GM23338 (cell line): ENCODE data around the gene DPF3. TPM values are rescaled to one million over a fixed set of nuclear protein-coding genes. Genes with fewer than 3 reads are reported as not detected.

Experiments used
- ATAC-seq: fragments of 200-7000 bp; cut with Tn5 transposase; 3 replicates; pipeline ENCODE4 v1.9.1; 2020
- DNase-seq: peaks from one replicate; pipeline ENCODE4 v3.0.0-alpha.2; 2015; ENCODE audit warnings: low spot score
- H2AFZ ChIP-seq: fragments of 200-600 bp; sonication (generic); 2 replicates; pipeline ENCODE4 v1.8.0; 2016; ENCODE audit warnings: antibody characterized with exemption, mild to moderate bottlenecking, moderate library complexity
- H3F3A ChIP-seq: fragments of 200-600 bp; sonication (generic); replicated peaks from 2 replicates; pipeline ENCODE4 v1.8.0; 2017; ENCODE audit warnings: antibody characterized with exemption, mixed run types, low read depth
- H3K27ac ChIP-seq: fragments of 200-600 bp; sonication (generic); 2 replicates; pipeline ENCODE4 v1.6.1; 2016; ENCODE audit warnings: low read depth
- H3K27me3 ChIP-seq: fragments of 200-600 bp; sonication (generic); 2 replicates; pipeline ENCODE4 v1.8.0; 2016; ENCODE audit warnings: mild to moderate bottlenecking, mixed run types, moderate library complexity; ENCODE audit not compliant: insufficient read depth
- H3K36me3 ChIP-seq: fragments of 200-600 bp; sonication (generic); 2 replicates; pipeline ENCODE4 v1.8.0; 2016; ENCODE audit warnings: mild to moderate bottlenecking; ENCODE audit not compliant: insufficient read depth
- H3K4me1 ChIP-seq: fragments of 200-600 bp; sonication (generic); 2 replicates; pipeline ENCODE4 v1.8.0; 2016; ENCODE audit warnings: mild to moderate bottlenecking, moderate library complexity; ENCODE audit not compliant: insufficient read depth
- H3K4me2 ChIP-seq: fragments of 200-600 bp; sonication (generic); 2 replicates; pipeline ENCODE4 v1.7.1; 2017; ENCODE audit warnings: mixed run types
- H3K4me3 ChIP-seq: fragments of 200-600 bp; sonication (generic); 2 replicates; pipeline ENCODE4 v1.6.1; 2016; ENCODE audit warnings: mixed run types
- H3K79me2 ChIP-seq: fragments of 200-600 bp; sonication (generic); replicated peaks from 2 replicates; pipeline ENCODE4 v1.8.0; 2017; ENCODE audit warnings: mild to moderate bottlenecking; ENCODE audit not compliant: insufficient read depth
- H3K9me2 ChIP-seq: fragments of 200-600 bp; sonication (generic); 2 replicates; pipeline ENCODE4 v1.8.0; 2017; ENCODE audit not compliant: insufficient read depth
- H4K20me1 ChIP-seq: fragments of 200-600 bp; sonication (generic); replicated peaks from 2 replicates; pipeline ENCODE4 v1.8.0; 2017; ENCODE audit warnings: mild to moderate bottlenecking; ENCODE audit not compliant: insufficient read depth
- H3K27ac Mint-ChIP-seq: 2 replicates; pipeline ENCODE4 v1.8.0; 2020; ENCODE audit warnings: inconsistent platforms, mild to moderate bottlenecking, moderate library complexity, mixed read lengths
- H3K27me3 Mint-ChIP-seq: 3 replicates; pipeline ENCODE4 v1.8.0; 2022; ENCODE audit warnings: low read depth, mild to moderate bottlenecking, moderate library complexity, mixed read lengths, inconsistent platforms; ENCODE audit not compliant: insufficient read depth, poor library complexity
- H3K36me3 Mint-ChIP-seq: 3 replicates; pipeline ENCODE4 v1.8.0; 2021; ENCODE audit warnings: low read depth, mild to moderate bottlenecking, inconsistent platforms, moderate library complexity, mixed read lengths
- H3K4me1 Mint-ChIP-seq: 3 replicates; pipeline ENCODE4 v1.8.0; 2020; ENCODE audit warnings: mild to moderate bottlenecking, inconsistent platforms, mixed read lengths
- H3K4me3 Mint-ChIP-seq: 3 replicates; pipeline ENCODE4 v1.8.0; 2021; ENCODE audit warnings: moderate library complexity, mild to moderate bottlenecking, inconsistent platforms, mixed read lengths
- H3K9me3 Mint-ChIP-seq: 3 replicates; pipeline ENCODE4 v1.8.0; 2020; ENCODE audit warnings: moderate library complexity, mild to moderate bottlenecking, inconsistent platforms, mixed read lengths
- CREB1 ChIP-seq: fragments of 250-450 bp; sonication (Bioruptor Pico); IDR thresholded peaks from 2 replicates; pipeline ENCODE4 v1.5.0; 2020; ENCODE audit warnings: low read depth, mild to moderate bottlenecking, moderate library complexity
- EZH2 ChIP-seq: fragments of 200-600 bp; sonication (generic); IDR thresholded peaks from one replicate; pipeline ENCODE4 v1.8.0; 2017; ENCODE audit warnings: antibody characterized with exemption, mild to moderate bottlenecking, low read depth; ENCODE audit not compliant: unreplicated experiment
- JUNB ChIP-seq: IDR thresholded peaks from one replicate; pipeline ENCODE4 v1.6.1; 2016; ENCODE audit warnings: antibody characterized with exemption; ENCODE audit not compliant: unreplicated experiment
- ZNF114 ChIP-seq: fragments of 250-450 bp; sonication (Bioruptor Pico); IDR thresholded peaks from 2 replicates; pipeline ENCODE4 v1.5.0; 2020; ENCODE audit warnings: mild to moderate bottlenecking, moderate library complexity
- polyA plus RNA-seq: library from polyadenylated mRNA; unstranded; fragments of >200 nt; fragmentation: Nextera tagmentation; extraction: Ambion mirVana; gene quantifications from 2 replicates; pipeline ENCODE4 v1.2.1, GENCODE V29; 2016
- total RNA-seq: library from RNA; depleted of rRNA; stranded (reverse); fragments of >200 nt; shearing (Covaris generic); gene quantifications from 2 replicates; pipeline ENCODE4 v1.2.3, GENCODE V29; 2014
- TF ChIP-seq, protein P1 (sequence below): fragments of 250-450 bp; sonication (Bioruptor Pico); IDR thresholded peaks from 2 replicates; pipeline ENCODE4 v1.5.0; 2020; ENCODE audit warnings: mild to moderate bottlenecking, moderate library complexity
- TF ChIP-seq, protein P2 (sequence below): IDR thresholded peaks from one replicate; pipeline ENCODE4 v1.6.1; 2018; ENCODE audit warnings: antibody characterized with exemption; ENCODE audit not compliant: unreplicated experiment
- TF ChIP-seq, protein P3 (sequence below), 2 experiments: fragments of 200-600 bp in 1 of 2; sonication (generic) in 1 of 2; conservative IDR thresholded peaks; 2 replicates each; pipeline versions ENCODE4 v1.5.1 to v1.6.1; 2016 to 2017; ENCODE audit warnings: antibody characterized with exemption in 2 of 2, low read depth in 2 of 2, mild to moderate bottlenecking in 2 of 2, moderate library complexity in 1 of 2
- TF ChIP-seq, protein P4 (sequence below): IDR thresholded peaks from 2 replicates; pipeline ENCODE4 v1.6.1; 2016; ENCODE audit warnings: antibody characterized with exemption

The DPF3 gene
- total and polyA plus RNA-seq, 2 experiments from 2014 or later, result 0.18 to 1.0 TPM

DNA sequence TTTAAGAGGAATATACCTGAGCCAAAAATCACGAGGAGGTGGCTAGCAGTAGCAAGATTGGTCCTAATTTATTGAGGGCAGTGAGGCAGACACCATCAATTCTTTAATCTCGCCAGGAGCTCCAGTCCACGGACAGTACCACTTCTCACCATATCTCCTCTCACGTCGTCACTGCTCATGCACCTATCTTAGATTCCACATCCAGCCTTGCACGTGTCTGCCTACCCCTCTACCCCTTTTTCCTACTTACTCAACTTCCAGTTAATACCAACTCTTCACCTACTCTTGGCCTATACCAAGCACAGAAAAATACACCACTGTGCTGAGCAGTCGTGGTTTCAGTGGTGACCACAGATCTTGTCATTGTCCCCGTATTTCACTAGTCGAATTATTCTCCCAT, 246.1 kb downstream of the DPF3 start (continued):
- TF ChIP-seq, protein P1, sequence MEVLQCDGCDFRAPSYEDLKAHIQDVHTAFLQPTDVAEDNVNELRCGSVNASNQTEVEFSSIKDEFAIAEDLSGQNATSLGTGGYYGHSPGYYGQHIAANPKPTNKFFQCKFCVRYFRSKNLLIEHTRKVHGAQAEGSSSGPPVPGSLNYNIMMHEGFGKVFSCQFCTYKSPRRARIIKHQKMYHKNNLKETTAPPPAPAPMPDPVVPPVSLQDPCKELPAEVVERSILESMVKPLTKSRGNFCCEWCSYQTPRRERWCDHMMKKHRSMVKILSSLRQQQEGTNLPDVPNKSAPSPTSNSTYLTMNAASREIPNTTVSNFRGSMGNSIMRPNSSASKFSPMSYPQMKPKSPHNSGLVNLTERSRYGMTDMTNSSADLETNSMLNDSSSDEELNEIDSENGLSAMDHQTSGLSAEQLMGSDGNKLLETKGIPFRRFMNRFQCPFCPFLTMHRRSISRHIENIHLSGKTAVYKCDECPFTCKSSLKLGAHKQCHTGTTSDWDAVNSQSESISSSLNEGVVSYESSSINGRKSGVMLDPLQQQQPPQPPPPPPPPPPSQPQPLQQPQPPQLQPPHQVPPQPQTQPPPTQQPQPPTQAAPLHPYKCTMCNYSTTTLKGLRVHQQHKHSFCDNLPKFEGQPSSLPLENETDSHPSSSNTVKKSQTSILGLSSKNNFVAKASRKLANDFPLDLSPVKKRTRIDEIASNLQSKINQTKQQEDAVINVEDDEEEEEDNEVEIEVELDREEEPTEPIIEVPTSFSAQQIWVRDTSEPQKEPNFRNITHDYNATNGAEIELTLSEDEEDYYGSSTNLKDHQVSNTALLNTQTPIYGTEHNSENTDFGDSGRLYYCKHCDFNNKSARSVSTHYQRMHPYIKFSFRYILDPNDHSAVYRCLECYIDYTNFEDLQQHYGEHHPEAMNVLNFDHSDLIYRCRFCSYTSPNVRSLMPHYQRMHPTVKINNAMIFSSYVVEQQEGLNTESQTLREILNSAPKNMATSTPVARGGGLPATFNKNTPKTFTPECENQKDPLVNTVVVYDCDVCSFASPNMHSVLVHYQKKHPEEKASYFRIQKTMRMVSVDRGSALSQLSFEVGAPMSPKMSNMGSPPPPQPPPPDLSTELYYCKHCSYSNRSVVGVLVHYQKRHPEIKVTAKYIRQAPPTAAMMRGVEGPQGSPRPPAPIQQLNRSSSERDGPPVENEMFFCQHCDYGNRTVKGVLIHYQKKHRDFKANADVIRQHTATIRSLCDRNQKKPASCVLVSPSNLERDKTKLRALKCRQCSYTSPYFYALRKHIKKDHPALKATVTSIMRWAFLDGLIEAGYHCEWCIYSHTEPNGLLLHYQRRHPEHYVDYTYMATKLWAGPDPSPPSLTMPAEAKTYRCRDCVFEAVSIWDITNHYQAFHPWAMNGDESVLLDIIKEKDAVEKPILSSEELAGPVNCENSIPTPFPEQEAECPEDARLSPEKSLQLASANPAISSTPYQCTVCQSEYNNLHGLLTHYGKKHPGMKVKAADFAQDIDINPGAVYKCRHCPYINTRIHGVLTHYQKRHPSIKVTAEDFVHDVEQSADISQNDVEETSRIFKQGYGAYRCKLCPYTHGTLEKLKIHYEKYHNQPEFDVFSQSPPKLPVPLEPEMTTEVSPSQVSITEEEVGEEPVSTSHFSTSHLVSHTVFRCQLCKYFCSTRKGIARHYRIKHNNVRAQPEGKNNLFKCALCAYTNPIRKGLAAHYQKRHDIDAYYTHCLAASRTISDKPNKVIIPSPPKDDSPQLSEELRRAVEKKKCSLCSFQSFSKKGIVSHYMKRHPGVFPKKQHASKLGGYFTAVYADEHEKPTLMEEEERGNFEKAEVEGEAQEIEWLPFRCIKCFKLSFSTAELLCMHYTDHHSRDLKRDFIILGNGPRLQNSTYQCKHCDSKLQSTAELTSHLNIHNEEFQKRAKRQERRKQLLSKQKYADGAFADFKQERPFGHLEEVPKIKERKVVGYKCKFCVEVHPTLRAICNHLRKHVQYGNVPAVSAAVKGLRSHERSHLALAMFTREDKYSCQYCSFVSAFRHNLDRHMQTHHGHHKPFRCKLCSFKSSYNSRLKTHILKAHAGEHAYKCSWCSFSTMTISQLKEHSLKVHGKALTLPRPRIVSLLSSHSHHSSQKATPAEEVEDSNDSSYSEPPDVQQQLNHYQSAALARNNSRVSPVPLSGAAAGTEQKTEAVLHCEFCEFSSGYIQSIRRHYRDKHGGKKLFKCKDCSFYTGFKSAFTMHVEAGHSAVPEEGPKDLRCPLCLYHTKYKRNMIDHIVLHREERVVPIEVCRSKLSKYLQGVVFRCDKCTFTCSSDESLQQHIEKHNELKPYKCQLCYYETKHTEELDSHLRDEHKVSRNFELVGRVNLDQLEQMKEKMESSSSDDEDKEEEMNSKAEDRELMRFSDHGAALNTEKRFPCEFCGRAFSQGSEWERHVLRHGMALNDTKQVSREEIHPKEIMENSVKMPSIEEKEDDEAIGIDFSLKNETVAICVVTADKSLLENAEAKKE (CRISPR knock-in tag), result no peak
- TF ChIP-seq JUNB, result no peak
- no peak for TF ChIP-seq EZH2
- TF ChIP-seq ZNF114 (CRISPR knock-in tag), result no peak

DNA sequence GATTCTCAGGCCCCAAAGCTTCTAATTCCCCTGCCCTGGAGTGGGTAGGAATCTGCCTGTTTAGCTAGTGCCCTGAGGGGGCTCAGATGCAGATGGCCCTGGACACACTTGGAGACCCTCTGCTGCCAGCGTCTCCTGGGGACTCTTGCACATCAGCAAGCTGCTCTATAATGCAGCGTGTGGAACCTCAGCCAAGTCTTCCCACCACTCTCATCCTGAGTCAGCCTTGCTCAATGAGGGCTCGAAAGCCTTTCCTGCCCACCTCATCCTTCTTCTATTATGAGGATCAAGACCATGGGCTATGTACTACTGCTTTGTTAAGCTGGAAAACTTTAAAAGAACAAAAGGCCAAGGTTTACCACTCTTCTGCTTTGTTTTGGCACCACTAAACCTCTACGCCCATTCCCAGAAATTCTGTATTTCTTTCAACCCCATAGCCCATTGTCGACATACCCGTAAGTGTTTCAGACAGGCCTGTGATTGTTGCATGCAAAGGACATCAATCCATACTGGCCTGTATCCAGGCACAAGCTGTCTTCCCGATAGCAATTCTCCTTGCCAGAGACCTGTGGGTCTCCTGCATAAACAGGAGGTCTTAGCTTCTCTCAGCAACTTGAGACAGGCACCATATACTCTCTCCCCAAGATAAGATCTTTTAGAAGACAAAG, 246.9 kb downstream of the DPF3 start:
- ATAC-seq (no peak), DNase-seq (no peak)
- Mint-ChIP-seq H3K27ac (no peak overlapping the region), H3K27me3 (no peaks in the 10 kb centered on the region), H3K9me3 (peaks cover 2% of the 10 kb centered on the region; the same call in 1 of the 3 replicates), H3K4me3 (no peak overlapping the region), H3K36me3 (no peaks in the 10 kb centered on the region), H3K4me1 (peaks cover 7% of the 10 kb centered on the region)
- Histone ChIP-seq H3K4me2 (no peak overlapping the region), H3F3A (no peaks in the 10 kb centered on the region), H2AFZ (no peak overlapping the region), H3K79me2 (no peaks in the 10 kb centered on the region), H4K20me1 (no peaks in the 10 kb centered on the region), H3K36me3 (no peaks in the 10 kb centered on the region), H3K9me2 (0 out of 2 replicates have a peak, but pooled peaks cover 9% of the 10 kb centered on the region), H3K4me3 (no peak overlapping the region), H3K27me3 (no peaks in the 10 kb centered on the region), H3K27ac (no peak overlapping the region), H3K4me1 (no peaks in the 10 kb centered on the region)
- TF ChIP-seq JUNB (no peak), ZNF114 (CRISPR knock-in tag) (no peak), CREB1 (CRISPR knock-in tag) (no peak)
- TF ChIP-seq, protein P2, sequence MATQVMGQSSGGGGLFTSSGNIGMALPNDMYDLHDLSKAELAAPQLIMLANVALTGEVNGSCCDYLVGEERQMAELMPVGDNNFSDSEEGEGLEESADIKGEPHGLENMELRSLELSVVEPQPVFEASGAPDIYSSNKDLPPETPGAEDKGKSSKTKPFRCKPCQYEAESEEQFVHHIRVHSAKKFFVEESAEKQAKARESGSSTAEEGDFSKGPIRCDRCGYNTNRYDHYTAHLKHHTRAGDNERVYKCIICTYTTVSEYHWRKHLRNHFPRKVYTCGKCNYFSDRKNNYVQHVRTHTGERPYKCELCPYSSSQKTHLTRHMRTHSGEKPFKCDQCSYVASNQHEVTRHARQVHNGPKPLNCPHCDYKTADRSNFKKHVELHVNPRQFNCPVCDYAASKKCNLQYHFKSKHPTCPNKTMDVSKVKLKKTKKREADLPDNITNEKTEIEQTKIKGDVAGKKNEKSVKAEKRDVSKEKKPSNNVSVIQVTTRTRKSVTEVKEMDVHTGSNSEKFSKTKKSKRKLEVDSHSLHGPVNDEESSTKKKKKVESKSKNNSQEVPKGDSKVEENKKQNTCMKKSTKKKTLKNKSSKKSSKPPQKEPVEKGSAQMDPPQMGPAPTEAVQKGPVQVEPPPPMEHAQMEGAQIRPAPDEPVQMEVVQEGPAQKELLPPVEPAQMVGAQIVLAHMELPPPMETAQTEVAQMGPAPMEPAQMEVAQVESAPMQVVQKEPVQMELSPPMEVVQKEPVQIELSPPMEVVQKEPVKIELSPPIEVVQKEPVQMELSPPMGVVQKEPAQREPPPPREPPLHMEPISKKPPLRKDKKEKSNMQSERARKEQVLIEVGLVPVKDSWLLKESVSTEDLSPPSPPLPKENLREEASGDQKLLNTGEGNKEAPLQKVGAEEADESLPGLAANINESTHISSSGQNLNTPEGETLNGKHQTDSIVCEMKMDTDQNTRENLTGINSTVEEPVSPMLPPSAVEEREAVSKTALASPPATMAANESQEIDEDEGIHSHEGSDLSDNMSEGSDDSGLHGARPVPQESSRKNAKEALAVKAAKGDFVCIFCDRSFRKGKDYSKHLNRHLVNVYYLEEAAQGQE, result no peak
- TF ChIP-seq, protein P3, sequence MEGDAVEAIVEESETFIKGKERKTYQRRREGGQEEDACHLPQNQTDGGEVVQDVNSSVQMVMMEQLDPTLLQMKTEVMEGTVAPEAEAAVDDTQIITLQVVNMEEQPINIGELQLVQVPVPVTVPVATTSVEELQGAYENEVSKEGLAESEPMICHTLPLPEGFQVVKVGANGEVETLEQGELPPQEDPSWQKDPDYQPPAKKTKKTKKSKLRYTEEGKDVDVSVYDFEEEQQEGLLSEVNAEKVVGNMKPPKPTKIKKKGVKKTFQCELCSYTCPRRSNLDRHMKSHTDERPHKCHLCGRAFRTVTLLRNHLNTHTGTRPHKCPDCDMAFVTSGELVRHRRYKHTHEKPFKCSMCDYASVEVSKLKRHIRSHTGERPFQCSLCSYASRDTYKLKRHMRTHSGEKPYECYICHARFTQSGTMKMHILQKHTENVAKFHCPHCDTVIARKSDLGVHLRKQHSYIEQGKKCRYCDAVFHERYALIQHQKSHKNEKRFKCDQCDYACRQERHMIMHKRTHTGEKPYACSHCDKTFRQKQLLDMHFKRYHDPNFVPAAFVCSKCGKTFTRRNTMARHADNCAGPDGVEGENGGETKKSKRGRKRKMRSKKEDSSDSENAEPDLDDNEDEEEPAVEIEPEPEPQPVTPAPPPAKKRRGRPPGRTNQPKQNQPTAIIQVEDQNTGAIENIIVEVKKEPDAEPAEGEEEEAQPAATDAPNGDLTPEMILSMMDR (conservative IDR thresholded peaks at IDR 0.05; ENCODE audit: low read depth in 2 of 2), result no peak
- TF ChIP-seq, protein P4, sequence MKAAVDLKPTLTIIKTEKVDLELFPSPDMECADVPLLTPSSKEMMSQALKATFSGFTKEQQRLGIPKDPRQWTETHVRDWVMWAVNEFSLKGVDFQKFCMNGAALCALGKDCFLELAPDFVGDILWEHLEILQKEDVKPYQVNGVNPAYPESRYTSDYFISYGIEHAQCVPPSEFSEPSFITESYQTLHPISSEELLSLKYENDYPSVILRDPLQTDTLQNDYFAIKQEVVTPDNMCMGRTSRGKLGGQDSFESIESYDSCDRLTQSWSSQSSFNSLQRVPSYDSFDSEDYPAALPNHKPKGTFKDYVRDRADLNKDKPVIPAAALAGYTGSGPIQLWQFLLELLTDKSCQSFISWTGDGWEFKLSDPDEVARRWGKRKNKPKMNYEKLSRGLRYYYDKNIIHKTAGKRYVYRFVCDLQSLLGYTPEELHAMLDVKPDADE, result no peak
